ENCODE measurements around the gene NR2F2.

NR2F2 gene

GRCh38 chr15:96294766-96295165 lies 35.7 kb upstream of the NR2F2 start:
- no peak for DNase-seq (ENCODE audit: extremely low spot score)
- POLR2A ChIA-PET = no interaction called here
- no peak for TF ChIP-seq CTCF (IDR thresholded peaks at IDR 0.05; ENCODE audit: control extremely low read depth, extremely low read depth, low read depth, missing control alignments)
- CTCF ChIA-PET = no interaction called here

GRCh38 chr15:96296264-96296663 lies 34.2 kb upstream of the NR2F2 start:
- DNase-seq (ENCODE audit: extremely low spot score) = no peak
- ChIA-PET CTCF (no interaction called here), POLR2A (no interaction called here)

GRCh38 chr15:96297783-96298182 lies 32.7 kb upstream of the NR2F2 start:
- ChIA-PET CTCF (no interaction called here), POLR2A (no interaction called here)
- no peak for DNase-seq (ENCODE audit: extremely low spot score)
- TF ChIP-seq CTCF (IDR thresholded peaks at IDR 0.05; ENCODE audit: control extremely low read depth, extremely low read depth, low read depth, missing control alignments) = no peak

More at GRCh38 chr15:96296264-96296663, 34.2 kb upstream of the NR2F2 start:
- no peak for TF ChIP-seq CTCF (IDR thresholded peaks at IDR 0.05; ENCODE audit: control extremely low read depth, extremely low read depth, low read depth, missing control alignments)

- POLR2A ChIA-PET = no interaction called here
- CTCF ChIA-PET = no interaction called here
- no peak for DNase-seq (ENCODE audit: extremely low spot score)
- TF ChIP-seq CTCF (IDR thresholded peaks at IDR 0.05; ENCODE audit: control extremely low read depth, extremely low read depth, low read depth, missing control alignments) = no peak
These were observed 32.3 kb upstream of the NR2F2 start for GRCh38 chr15:96298217-96298616.

GRCh38 chr15:96300836-96301235 lies 29.7 kb upstream of the NR2F2 start:
- ChIA-PET POLR2A (no interaction called here), CTCF (no interaction called here)
- DNase-seq (ENCODE audit: extremely low spot score) = no peak
- no peak for TF ChIP-seq CTCF (IDR thresholded peaks at IDR 0.05; ENCODE audit: control extremely low read depth, extremely low read depth, low read depth, missing control alignments)

- POLR2A ChIA-PET = no interaction called here
- no peak for DNase-seq (ENCODE audit: extremely low spot score)
- TF ChIP-seq CTCF (IDR thresholded peaks at IDR 0.05; ENCODE audit: control extremely low read depth, extremely low read depth, low read depth, missing control alignments) = no peak
- CTCF ChIA-PET = no interaction called here
These were observed 26.9 kb upstream of the NR2F2 start for GRCh38 chr15:96303503-96304056.

- ChIA-PET POLR2A (no interaction called here), CTCF (no interaction called here)
These were observed 25.7 kb upstream of the NR2F2 start for GRCh38 chr15:96304839-96305238.

More at GRCh38 chr15:96304839-96305238, 25.7 kb upstream of the NR2F2 start:
- TF ChIP-seq CTCF (IDR thresholded peaks at IDR 0.05; ENCODE audit: control extremely low read depth, extremely low read depth, low read depth, missing control alignments) = no peak
- DNase-seq (ENCODE audit: extremely low spot score) = no peak

Measured in GM10248 (cell line).